WTC11 (cell line): Measurements from ENCODE around the gene OXLD1.

Source experiments
- ATF1 ChIP-seq: sonication (generic); formaldehyde crosslinking; IDR thresholded peaks from 2 replicates; pipeline ENCODE4 v1.8.1; 2023; ENCODE audit warnings: mild to moderate bottlenecking, moderate library complexity, missing genetic modification reagents
- CREM ChIP-seq: sonication (generic); formaldehyde crosslinking; IDR thresholded peaks from 2 replicates; pipeline ENCODE4 v1.8.1; 2022; ENCODE audit warnings: mild to moderate bottlenecking, missing genetic modification reagents, moderate library complexity
- E2F5 ChIP-seq: sonication (generic); formaldehyde crosslinking; IDR thresholded peaks from 2 replicates; pipeline ENCODE4 v1.8.1; 2022; ENCODE audit warnings: mild to moderate bottlenecking, moderate library complexity, missing genetic modification reagents
- USF2 ChIP-seq: sonication (generic); formaldehyde crosslinking; IDR thresholded peaks from 2 replicates; pipeline ENCODE4 v1.8.1; 2023; ENCODE audit warnings: mild to moderate bottlenecking, missing genetic modification reagents, moderate library complexity
- TF ChIP-seq, protein P1 (sequence below): fragments of 200-600 bp; IDR thresholded peaks from 2 replicates; pipeline ENCODE4 v1.8.0; 2022; ENCODE audit warnings: antibody characterized with exemption
- TF ChIP-seq, protein P2 (sequence below): sonication (generic); formaldehyde crosslinking; IDR thresholded peaks from 2 replicates; pipeline ENCODE4 v1.8.0; 2022; ENCODE audit warnings: missing genetic modification reagents
- TF ChIP-seq, protein P3 (sequence below): sonication (generic); formaldehyde crosslinking; IDR thresholded peaks from 2 replicates; pipeline ENCODE4 v1.8.1; 2023; ENCODE audit warnings: mild to moderate bottlenecking, missing genetic modification reagents, moderate library complexity

- TF ChIP-seq, protein P1, sequence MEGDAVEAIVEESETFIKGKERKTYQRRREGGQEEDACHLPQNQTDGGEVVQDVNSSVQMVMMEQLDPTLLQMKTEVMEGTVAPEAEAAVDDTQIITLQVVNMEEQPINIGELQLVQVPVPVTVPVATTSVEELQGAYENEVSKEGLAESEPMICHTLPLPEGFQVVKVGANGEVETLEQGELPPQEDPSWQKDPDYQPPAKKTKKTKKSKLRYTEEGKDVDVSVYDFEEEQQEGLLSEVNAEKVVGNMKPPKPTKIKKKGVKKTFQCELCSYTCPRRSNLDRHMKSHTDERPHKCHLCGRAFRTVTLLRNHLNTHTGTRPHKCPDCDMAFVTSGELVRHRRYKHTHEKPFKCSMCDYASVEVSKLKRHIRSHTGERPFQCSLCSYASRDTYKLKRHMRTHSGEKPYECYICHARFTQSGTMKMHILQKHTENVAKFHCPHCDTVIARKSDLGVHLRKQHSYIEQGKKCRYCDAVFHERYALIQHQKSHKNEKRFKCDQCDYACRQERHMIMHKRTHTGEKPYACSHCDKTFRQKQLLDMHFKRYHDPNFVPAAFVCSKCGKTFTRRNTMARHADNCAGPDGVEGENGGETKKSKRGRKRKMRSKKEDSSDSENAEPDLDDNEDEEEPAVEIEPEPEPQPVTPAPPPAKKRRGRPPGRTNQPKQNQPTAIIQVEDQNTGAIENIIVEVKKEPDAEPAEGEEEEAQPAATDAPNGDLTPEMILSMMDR, result no peak
- TF ChIP-seq ATF1 (CRISPR knock-in tag) (no peak), CREM (CRISPR knock-in tag) (no peak), E2F5 (CRISPR knock-in tag) (no peak), USF2 (CRISPR knock-in tag) (no peak)
- TF ChIP-seq, protein P2, sequence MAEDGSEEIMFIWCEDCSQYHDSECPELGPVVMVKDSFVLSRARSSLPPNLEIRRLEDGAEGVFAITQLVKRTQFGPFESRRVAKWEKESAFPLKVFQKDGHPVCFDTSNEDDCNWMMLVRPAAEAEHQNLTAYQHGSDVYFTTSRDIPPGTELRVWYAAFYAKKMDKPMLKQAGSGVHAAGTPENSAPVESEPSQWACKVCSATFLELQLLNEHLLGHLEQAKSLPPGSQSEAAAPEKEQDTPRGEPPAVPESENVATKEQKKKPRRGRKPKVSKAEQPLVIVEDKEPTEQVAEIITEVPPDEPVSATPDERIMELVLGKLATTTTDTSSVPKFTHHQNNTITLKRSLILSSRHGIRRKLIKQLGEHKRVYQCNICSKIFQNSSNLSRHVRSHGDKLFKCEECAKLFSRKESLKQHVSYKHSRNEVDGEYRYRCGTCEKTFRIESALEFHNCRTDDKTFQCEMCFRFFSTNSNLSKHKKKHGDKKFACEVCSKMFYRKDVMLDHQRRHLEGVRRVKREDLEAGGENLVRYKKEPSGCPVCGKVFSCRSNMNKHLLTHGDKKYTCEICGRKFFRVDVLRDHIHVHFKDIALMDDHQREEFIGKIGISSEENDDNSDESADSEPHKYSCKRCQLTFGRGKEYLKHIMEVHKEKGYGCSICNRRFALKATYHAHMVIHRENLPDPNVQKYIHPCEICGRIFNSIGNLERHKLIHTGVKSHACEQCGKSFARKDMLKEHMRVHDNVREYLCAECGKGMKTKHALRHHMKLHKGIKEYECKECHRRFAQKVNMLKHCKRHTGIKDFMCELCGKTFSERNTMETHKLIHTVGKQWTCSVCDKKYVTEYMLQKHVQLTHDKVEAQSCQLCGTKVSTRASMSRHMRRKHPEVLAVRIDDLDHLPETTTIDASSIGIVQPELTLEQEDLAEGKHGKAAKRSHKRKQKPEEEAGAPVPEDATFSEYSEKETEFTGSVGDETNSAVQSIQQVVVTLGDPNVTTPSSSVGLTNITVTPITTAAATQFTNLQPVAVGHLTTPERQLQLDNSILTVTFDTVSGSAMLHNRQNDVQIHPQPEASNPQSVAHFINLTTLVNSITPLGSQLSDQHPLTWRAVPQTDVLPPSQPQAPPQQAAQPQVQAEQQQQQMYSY (CRISPR knock-in tag), result no peak
- TF ChIP-seq, protein P3, sequence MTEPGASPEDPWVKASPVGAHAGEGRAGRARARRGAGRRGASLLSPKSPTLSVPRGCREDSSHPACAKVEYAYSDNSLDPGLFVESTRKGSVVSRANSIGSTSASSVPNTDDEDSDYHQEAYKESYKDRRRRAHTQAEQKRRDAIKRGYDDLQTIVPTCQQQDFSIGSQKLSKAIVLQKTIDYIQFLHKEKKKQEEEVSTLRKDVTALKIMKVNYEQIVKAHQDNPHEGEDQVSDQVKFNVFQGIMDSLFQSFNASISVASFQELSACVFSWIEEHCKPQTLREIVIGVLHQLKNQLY (CRISPR knock-in tag), result no peak
Observed at GRCh38 chr17:81655378-81656117, 10.9 kb downstream of the OXLD1 start.
